ENCODE data around the gene OR4K15. TPM values are rescaled to one million over a fixed set of nuclear protein-coding genes. Genes with fewer than 3 reads are reported as not detected.

Gene OR4K15
- not detected in 5 replicates for total RNA-seq (2022; extraction: Qiagen RNA extraction; ENCODE audit: low read depth)

GRCh38 chr14:19975291-19975690 is at the start of gene OR4K15:
OR4K15 (plus strand) TSS chr14:19975591; CDS start chr14:19975591, 0 bp downstream.

DNA sequence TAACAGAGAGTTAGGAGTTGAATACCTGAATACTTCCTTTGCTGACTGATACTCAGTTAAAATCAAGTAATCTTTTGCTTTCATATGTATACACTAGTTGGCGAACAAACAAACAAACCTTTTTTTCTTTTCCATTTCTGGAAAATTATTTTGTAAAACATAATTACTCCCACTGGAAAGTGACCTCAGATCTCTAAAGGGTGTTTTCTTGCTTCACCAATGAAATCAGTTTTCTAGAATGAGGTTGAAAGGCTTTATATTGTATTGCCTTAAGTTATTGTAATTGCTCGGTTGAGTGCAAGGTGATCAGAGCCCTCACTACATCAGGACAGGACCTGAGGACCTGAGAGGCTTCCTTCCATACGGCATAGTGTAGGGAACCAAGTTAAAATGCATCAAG is 44.8 kb upstream of the OR4K15 start, which contains the start of gene OR4K1:
Gene OR4K1, plus strand, starts transcription at position 301 of the 400 bp plus-strand sequence. CDS start 4,750 bp downstream, outside the sequence.

GRCh38 chr14:20001863-20002262 is 26.5 kb downstream of the OR4K15 start, which contains the start of gene OR4Q2:
OR4Q2 (plus strand) TSS chr14:20002163.

DNA sequence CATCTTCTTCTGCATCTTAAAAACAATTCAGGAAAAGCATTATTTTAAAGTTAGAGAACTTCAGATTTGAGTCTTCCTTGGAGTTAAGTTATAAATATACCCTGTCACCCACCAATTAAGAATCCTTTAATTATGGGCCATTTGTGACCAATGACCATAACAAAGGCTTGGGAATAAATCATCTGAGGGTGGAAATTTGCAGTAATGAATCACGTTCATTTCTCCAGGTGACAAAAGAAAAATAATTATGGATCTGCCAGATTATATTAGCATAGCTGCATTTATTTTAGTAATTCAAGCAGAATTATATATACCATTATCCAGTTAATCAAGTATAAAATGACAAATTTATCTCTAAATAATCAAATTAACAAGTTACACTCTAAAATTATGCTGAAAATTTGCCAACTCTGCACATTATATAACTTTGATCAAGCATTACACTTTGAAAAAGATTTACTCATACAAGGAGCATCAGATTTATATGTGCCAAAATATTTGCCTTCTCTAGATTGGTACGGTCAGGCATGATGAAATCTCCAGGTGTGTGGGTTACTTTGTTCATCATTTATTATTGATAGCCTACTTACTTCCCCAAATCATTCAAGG is 44.0 kb downstream of the OR4K15 start, which contains the start of gene OR4K14:
Gene OR4K14, minus strand, starts transcription at position 51 of the 609 bp plus-strand sequence. CDS start 4,114 bp downstream, outside the sequence.

Other genes with a start within 250 kb of the OR4K15 start
- gene OR4Q3, start 232.0 kb upstream of the OR4K15 start, total RNA-seq (2022; extraction: Qiagen RNA extraction; ENCODE audit: low read depth) = not detected in 5 replicates
- not detected in 5 replicates for gene OR4M1, start 202.1 kb upstream of the OR4K15 start, total RNA-seq (2022; extraction: Qiagen RNA extraction; ENCODE audit: low read depth)
- gene OR4N2, start 171.8 kb upstream of the OR4K15 start, total RNA-seq (2022; extraction: Qiagen RNA extraction; ENCODE audit: low read depth) = not detected in 5 replicates
- not detected in 5 replicates for gene OR4K2, start 100.4 kb upstream of the OR4K15 start, total RNA-seq (2022; extraction: Qiagen RNA extraction; ENCODE audit: low read depth)
- gene OR4K5, start 55.0 kb upstream of the OR4K15 start, total RNA-seq (2022; extraction: Qiagen RNA extraction; ENCODE audit: low read depth) = not detected in 5 replicates
- not detected in 5 replicates for gene OR4K1, start 44.7 kb upstream of the OR4K15 start, total RNA-seq (2022; extraction: Qiagen RNA extraction; ENCODE audit: low read depth)
- gene OR4Q2, start 26.6 kb downstream of the OR4K15 start, total RNA-seq (2022; extraction: Qiagen RNA extraction; ENCODE audit: low read depth) = not detected in 5 replicates
- gene OR4K14, start 43.7 kb downstream of the OR4K15 start, total RNA-seq (2022; extraction: Qiagen RNA extraction; ENCODE audit: low read depth) = not detected in 5 replicates
- not detected in 5 replicates for gene OR4K13, start 60.4 kb downstream of the OR4K15 start, total RNA-seq (2022; extraction: Qiagen RNA extraction; ENCODE audit: low read depth)
- gene OR4L1, start 84.5 kb downstream of the OR4K15 start, total RNA-seq (2022; extraction: Qiagen RNA extraction; ENCODE audit: low read depth) = not detected in 5 replicates
- not detected in 5 replicates for gene OR4K17, start 135.1 kb downstream of the OR4K15 start, total RNA-seq (2022; extraction: Qiagen RNA extraction; ENCODE audit: low read depth)
- not detected in 5 replicates for gene OR4N5, start 163.2 kb downstream of the OR4K15 start, total RNA-seq (2022; extraction: Qiagen RNA extraction; ENCODE audit: low read depth)
- gene OR11G2, start 215.3 kb downstream of the OR4K15 start, total RNA-seq (2022; extraction: Qiagen RNA extraction; ENCODE audit: low read depth) = not detected in 5 replicates
- not detected in 5 replicates for gene OR11H6, start 248.1 kb downstream of the OR4K15 start, total RNA-seq (2022; extraction: Qiagen RNA extraction; ENCODE audit: low read depth)